Chondrocyte (in vitro differentiated cells): ENCODE measurements around the gene MYOF. TPM values are rescaled to one million over a fixed set of nuclear protein-coding genes. Genes with fewer than 3 reads are reported as not detected.

ENCODE experiments used
- DNase-seq: peaks from one replicate; pipeline ENCODE4 v3.0.0; 2021; ENCODE audit warnings: mixed read lengths, low spot score
- H3K27ac Mint-ChIP-seq: one replicate; pipeline ENCODE4 v1.8.0; 2021; ENCODE audit warnings: mild to moderate bottlenecking, moderate library complexity, mixed read lengths; ENCODE audit not compliant: unreplicated experiment
- H3K27me3 Mint-ChIP-seq: 2 replicates; pipeline ENCODE4 v1.8.0; 2021; ENCODE audit warnings: low read depth, mixed read lengths
- H3K36me3 Mint-ChIP-seq: 2 replicates; pipeline ENCODE4 v1.8.0; 2021; ENCODE audit warnings: low read depth, mixed read lengths
- H3K4me1 Mint-ChIP-seq: 2 replicates; pipeline ENCODE4 v1.8.0; 2021; ENCODE audit warnings: low read depth, mild to moderate bottlenecking, mixed read lengths
- H3K4me3 Mint-ChIP-seq: one replicate; pipeline ENCODE4 v1.8.0; 2021; ENCODE audit warnings: mild to moderate bottlenecking, moderate library complexity, mixed read lengths; ENCODE audit not compliant: unreplicated experiment
- H3K9me3 Mint-ChIP-seq: 2 replicates; pipeline ENCODE4 v1.8.0; 2021; ENCODE audit warnings: low read depth, mixed read lengths
- total RNA-seq: library from RNA; stranded (reverse); gene quantifications from 3 replicates; pipeline ENCODE4 v1.2.1, GENCODE V29; 2021
- TF ChIP-seq, protein P1 (sequence below): fragments of 200-600 bp; sonication (generic); IDR thresholded peaks from 2 replicates; pipeline ENCODE4 v1.5.0; 2021; ENCODE audit warnings: antibody characterized with exemption, mild to moderate bottlenecking, moderate library complexity

Gene MYOF
- total RNA-seq, 1 donor from 2014 or later, result 526 TPM

DNA sequence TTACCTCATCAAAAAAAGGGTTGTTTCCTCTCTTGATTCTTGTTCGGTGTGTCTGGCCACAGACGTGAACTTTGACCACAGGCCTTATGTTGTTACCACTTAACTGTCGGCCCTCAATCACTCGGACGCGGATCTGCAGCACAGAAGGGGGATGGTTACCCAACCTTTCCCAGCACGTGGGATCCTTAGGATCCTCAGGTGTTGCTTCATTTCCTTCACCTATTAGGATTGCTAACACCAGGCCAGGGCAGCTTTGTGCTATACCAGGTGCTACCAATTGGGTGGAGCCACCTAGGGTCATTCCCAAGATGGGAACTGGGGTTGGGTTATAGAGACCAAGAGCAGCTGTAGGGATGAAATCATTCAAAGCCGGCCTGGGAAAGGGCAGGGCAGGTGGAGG, 73.4 kb downstream of the MYOF start:
- TF ChIP-seq, protein P1, sequence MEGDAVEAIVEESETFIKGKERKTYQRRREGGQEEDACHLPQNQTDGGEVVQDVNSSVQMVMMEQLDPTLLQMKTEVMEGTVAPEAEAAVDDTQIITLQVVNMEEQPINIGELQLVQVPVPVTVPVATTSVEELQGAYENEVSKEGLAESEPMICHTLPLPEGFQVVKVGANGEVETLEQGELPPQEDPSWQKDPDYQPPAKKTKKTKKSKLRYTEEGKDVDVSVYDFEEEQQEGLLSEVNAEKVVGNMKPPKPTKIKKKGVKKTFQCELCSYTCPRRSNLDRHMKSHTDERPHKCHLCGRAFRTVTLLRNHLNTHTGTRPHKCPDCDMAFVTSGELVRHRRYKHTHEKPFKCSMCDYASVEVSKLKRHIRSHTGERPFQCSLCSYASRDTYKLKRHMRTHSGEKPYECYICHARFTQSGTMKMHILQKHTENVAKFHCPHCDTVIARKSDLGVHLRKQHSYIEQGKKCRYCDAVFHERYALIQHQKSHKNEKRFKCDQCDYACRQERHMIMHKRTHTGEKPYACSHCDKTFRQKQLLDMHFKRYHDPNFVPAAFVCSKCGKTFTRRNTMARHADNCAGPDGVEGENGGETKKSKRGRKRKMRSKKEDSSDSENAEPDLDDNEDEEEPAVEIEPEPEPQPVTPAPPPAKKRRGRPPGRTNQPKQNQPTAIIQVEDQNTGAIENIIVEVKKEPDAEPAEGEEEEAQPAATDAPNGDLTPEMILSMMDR, result no peak
- DNase-seq, result no peak
- Mint-ChIP-seq H3K27me3 (no peaks in the 10 kb centered on the region), H3K9me3 (no peaks in the 10 kb centered on the region), H3K27ac (peak overlapping the region; percentile 73), H3K4me1 (peaks cover 29% of the 10 kb centered on the region), H3K4me3 (no peak overlapping the region), H3K36me3 (peaks cover 50% of the 10 kb centered on the region)

DNA sequence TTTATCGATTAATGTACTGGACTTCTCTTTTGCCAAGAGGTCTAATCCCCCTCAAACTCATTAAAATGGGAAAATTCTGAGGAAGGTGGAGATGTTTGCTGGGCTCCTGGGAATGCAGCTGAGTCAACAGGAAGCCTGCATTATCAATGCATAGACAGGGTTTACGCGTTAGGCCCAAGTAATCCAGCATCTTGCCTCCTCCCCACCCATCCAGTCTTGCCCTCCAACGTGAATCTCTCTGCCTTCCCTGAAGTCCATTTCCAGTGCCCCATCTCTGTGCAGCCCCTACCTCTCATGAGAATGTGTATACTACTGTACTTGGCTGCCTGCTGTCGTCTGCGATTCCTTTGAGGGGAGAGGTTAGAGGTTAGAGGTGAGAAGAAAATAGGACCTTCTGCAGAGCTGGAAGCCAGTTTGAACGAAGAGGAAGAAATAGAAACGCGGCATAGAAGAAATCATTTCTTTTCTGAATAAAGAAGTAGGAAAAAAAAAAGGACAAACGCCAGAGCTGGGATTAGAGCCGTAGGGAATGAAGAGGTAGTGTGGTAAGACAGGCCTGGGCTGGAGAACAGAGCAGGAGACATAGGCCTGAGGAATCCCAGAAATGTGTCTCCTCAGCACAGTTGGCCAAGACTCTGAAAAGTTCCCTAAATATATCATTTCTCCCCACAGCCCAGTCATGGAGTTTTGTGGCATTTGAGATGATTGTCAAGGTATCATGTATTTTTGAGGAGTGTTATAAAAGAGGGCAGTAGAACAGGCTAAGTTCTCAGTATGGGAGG, 75.6 kb downstream of the MYOF start:
- no peak for DNase-seq
- Mint-ChIP-seq H3K9me3 (no peaks in the 10 kb centered on the region), H3K4me1 (peaks cover 40% of the 10 kb centered on the region), H3K27ac (peak overlapping the region; percentile 76), H3K27me3 (no peaks in the 10 kb centered on the region), H3K36me3 (peaks cover 57% of the 10 kb centered on the region), H3K4me3 (no peak overlapping the region)
- TF ChIP-seq, protein P1, result no peak

DNA sequence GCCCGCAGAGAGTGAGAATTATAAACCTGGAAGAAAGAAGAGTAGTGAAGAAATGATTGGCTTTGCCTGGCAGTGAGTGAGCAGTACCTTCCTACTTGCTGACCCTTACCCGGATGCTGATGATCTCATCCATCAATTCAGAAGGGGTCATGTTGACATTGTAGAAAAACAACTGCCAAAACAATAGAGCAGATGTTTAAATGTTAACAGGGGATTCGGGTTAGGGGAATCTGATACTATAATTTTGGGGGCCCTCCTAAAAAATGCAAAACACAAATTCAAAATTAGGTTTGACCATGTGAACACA, 78.1 kb downstream of the MYOF start:
- Mint-ChIP-seq H3K4me1 (peaks cover 56% of the 10 kb centered on the region), H3K4me3 (no peak overlapping the region), H3K27ac (peak overlapping the region; percentile 81), H3K27me3 (no peaks in the 10 kb centered on the region), H3K9me3 (no peaks in the 10 kb centered on the region), H3K36me3 (peaks cover 52% of the 10 kb centered on the region)
- TF ChIP-seq, protein P1, result no peak
- DNase-seq, result no peak

DNA sequence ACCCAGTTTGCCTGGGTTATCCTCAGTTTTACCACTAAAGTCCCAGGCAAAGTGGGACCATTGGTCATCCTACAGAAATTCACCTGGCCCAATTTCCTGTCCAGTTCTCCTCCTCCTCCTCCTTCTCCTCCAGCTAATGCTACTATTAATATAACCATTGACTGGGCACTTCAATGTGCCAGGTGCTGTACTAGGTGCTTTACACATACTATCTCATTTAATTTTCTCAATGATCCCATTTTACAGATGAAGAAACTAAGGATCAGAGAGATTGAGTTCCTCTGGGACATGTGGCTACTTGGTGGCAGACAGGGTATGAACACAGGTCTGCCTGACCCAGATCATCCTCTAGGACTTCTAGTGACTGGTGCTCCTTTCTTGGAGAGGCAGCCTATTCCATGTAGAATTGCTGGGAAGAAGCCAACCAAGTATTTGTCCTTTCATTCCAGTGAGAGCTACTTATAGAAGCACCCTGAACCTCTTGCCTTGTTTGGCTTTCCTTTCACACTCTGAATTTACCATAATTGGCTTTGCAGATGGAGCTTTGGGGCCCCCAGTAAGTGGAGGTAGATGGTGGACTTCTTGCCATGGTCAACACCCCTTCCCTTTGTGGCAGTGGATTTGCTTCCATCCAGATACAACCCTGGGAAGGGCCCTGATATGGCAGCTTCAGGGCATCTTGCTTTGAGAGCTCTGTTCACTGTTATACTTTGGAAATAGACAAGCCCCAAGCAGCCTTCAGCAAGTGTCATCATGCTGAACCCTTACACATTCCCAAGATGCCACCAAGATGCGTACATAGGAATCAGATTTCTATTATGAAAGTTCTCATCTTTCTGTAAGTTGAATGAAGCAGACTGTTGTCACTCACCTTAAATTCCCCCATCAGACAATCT, 78.7 kb downstream of the MYOF start:
- H3K36me3 Mint-ChIP-seq, result peaks cover 52% of the 10 kb centered on the region
- H3K27ac Mint-ChIP-seq, result peak overlapping the region; percentile 81
- H3K27me3 Mint-ChIP-seq, result no peaks in the 10 kb centered on the region

DNA sequence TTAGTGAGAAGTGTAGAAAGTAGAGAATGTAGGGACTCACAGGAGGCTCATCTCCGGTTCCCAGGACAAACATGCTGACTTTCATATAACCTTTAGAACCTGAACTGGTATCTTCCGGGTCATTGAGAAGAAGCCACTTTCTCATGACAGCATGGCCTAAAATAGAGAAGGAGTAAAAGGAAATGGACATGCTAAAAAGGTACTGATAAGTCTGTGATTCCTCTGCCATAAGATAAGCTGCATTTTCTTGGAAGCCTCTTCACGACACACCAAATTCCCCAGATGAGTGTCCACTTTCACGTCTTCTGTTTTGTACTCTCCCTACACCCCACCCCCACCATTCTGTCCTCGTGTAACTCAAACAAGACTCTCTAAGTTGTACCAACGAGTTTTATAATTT, 79.9 kb downstream of the MYOF start:
- TF ChIP-seq, protein P1, result no peak
- DNase-seq, result no peak
- Mint-ChIP-seq H3K4me1 (peaks cover 74% of the 10 kb centered on the region), H3K27me3 (no peaks in the 10 kb centered on the region), H3K27ac (no peak overlapping the region), H3K36me3 (peaks cover 59% of the 10 kb centered on the region), H3K9me3 (no peaks in the 10 kb centered on the region), H3K4me3 (no peak overlapping the region)

More for the DNA sequence above, 78.7 kb downstream of the MYOF start:
- no peaks in the 10 kb centered on the region for H3K9me3 Mint-ChIP-seq
- H3K4me1 Mint-ChIP-seq, result peaks cover 62% of the 10 kb centered on the region
- no peak overlapping the region for H3K4me3 Mint-ChIP-seq
- TF ChIP-seq, protein P1, result no peak
- DNase-seq, result no peak
